Progenitor cell of endocrine pancreas (in vitro differentiated cells): ENCODE measurements around the gene C12orf60. TPM values are rescaled to one million over a fixed set of nuclear protein-coding genes. Genes with fewer than 3 reads are reported as not detected.

Experiments
- DNase-seq: peaks from one replicate; pipeline ENCODE4 v3.0.0; 2021; ENCODE audit warnings: low spot score; ENCODE audit not compliant: unreplicated experiment
- H3K27ac Mint-ChIP-seq: 2 replicates; pipeline ENCODE4 v1.8.0; 2021; ENCODE audit warnings: mild to moderate bottlenecking, moderate library complexity, mixed read lengths
- H3K27me3 Mint-ChIP-seq: 2 replicates; pipeline ENCODE4 v1.8.0; 2021; ENCODE audit warnings: mixed read lengths
- H3K36me3 Mint-ChIP-seq: 2 replicates; pipeline ENCODE4 v1.8.0; 2022; ENCODE audit warnings: mixed read lengths; ENCODE audit not compliant: insufficient read depth
- H3K4me1 Mint-ChIP-seq: 2 replicates; pipeline ENCODE4 v1.8.0; 2021; ENCODE audit warnings: low read depth, mixed read lengths
- H3K4me3 Mint-ChIP-seq: 2 replicates; pipeline ENCODE4 v1.8.0; 2021; ENCODE audit warnings: low read depth, mild to moderate bottlenecking, moderate library complexity, mixed read lengths
- H3K9me3 Mint-ChIP-seq: 2 replicates; pipeline ENCODE4 v1.8.0; 2021; ENCODE audit warnings: low read depth, mixed read lengths
- CTCF ChIP-seq: fragments of 200-600 bp; sonication (generic); IDR thresholded peaks from one replicate; pipeline ENCODE4 v1.5.0; 2021; ENCODE audit warnings: antibody characterized with exemption, mild to moderate bottlenecking; ENCODE audit not compliant: unreplicated experiment
- total RNA-seq: library from RNA; stranded (reverse); gene quantifications from 2 replicates; pipeline ENCODE4 v1.2.1, GENCODE V29; 2021

Gene C12orf60
- total RNA-seq, 1 donor from 2014 or later = 2.7 TPM

GRCh38 chr12:14780859-14781258, 22.6 kb upstream of the C12orf60 start:
- Mint-ChIP-seq H3K9me3 (no peaks in the 10 kb centered on the region), H3K27me3 (no peaks in the 10 kb centered on the region), H3K36me3 (peaks cover 4% of the 10 kb centered on the region), H3K4me1 (peaks cover 33% of the 10 kb centered on the region), H3K27ac (no peak overlapping the region), H3K4me3 (no peak overlapping the region)
- no peak for TF ChIP-seq CTCF
- no peak for DNase-seq

- DNase-seq = no peak
- Mint-ChIP-seq H3K4me1 (peaks cover 26% of the 10 kb centered on the region), H3K9me3 (no peaks in the 10 kb centered on the region), H3K36me3 (peaks cover 6% of the 10 kb centered on the region), H3K27me3 (no peaks in the 10 kb centered on the region), H3K4me3 (no peak overlapping the region), H3K27ac (no peak overlapping the region)
- TF ChIP-seq CTCF = no peak
These were observed 21.9 kb upstream of the C12orf60 start for GRCh38 chr12:14781563-14781962.

GRCh38 chr12:14782756-14783155, 20.7 kb upstream of the C12orf60 start:
- H3K4me3 Mint-ChIP-seq = no peak overlapping the region
- no peak for DNase-seq
- no peak overlapping the region for H3K27ac Mint-ChIP-seq
- no peak for TF ChIP-seq CTCF
- H3K4me1 Mint-ChIP-seq = peaks cover 15% of the 10 kb centered on the region
- no peaks in the 10 kb centered on the region for H3K27me3 Mint-ChIP-seq
- peaks cover 15% of the 10 kb centered on the region for H3K36me3 Mint-ChIP-seq
- no peaks in the 10 kb centered on the region for H3K9me3 Mint-ChIP-seq

DNA sequence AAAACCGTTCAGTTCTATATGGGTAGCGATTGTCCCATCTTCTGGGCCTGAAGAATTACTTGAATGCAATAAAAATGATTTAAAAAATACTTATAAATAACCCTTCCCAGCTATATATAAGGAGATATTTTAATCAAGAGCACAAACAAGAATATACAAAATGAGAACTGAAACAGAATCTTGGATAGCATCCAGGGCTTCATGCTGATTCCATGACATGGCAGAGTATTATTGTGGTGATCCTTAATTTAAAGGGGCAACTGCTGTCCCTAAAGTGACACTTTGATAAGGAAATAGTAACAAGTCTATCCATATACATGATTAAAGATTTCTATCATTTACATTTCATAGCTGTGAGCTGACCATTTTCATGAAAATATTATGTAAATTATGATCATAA, 19.0 kb upstream of the C12orf60 start:
- no peak for DNase-seq
- Mint-ChIP-seq H3K9me3 (no peaks in the 10 kb centered on the region), H3K4me3 (no peak overlapping the region), H3K36me3 (peaks cover 24% of the 10 kb centered on the region), H3K4me1 (peaks cover 10% of the 10 kb centered on the region), H3K27ac (no peak overlapping the region), H3K27me3 (no peaks in the 10 kb centered on the region)
- TF ChIP-seq CTCF = no peak

- no peak overlapping the region for H3K27ac Mint-ChIP-seq
- H3K4me3 Mint-ChIP-seq = no peak overlapping the region
- no peak for TF ChIP-seq CTCF
- peaks cover under 1% of the 10 kb centered on the region for H3K4me1 Mint-ChIP-seq
- no peak for DNase-seq
- H3K9me3 Mint-ChIP-seq = no peaks in the 10 kb centered on the region
- H3K27me3 Mint-ChIP-seq = no peaks in the 10 kb centered on the region
- peaks cover 35% of the 10 kb centered on the region for H3K36me3 Mint-ChIP-seq
These were observed 17.9 kb upstream of the C12orf60 start for GRCh38 chr12:14785568-14785967.

- H3K27ac Mint-ChIP-seq = no peak overlapping the region
- H3K4me3 Mint-ChIP-seq = no peak overlapping the region
- DNase-seq = no peak
- H3K4me1 Mint-ChIP-seq = no peaks in the 10 kb centered on the region
- TF ChIP-seq CTCF = no peak
- peaks cover 47% of the 10 kb centered on the region for H3K36me3 Mint-ChIP-seq
- no peaks in the 10 kb centered on the region for H3K27me3 Mint-ChIP-seq
- no peaks in the 10 kb centered on the region for H3K9me3 Mint-ChIP-seq
These were observed 8.4 kb upstream of the C12orf60 start for GRCh38 chr12:14795028-14795448.
